ENCODE data around the gene CTTN. TPM values are rescaled to one million over a fixed set of nuclear protein-coding genes. Genes with fewer than 3 reads are reported as not detected.

The CTTN gene
- total RNA-seq, 1 donor, result 349 TPM

- peak; percentile 46 for DNase-seq (ENCODE audit: low read depth)
- peak; percentile 42 for TF ChIP-seq CTCF (IDR thresholded peaks at IDR 0.05; ENCODE audit: insufficient read depth, low read length)
These were observed 16.9 kb downstream of the CTTN start for GRCh38 chr11:70415191-70415590.

GRCh38 chr11:70415642-70416395 lies 17.5 kb downstream of the CTTN start:
- no peak overlapping the region for H3K4me3 ChIP-seq (ENCODE audit: low read depth, low read length)
- no peak for TF ChIP-seq CTCF (IDR thresholded peaks at IDR 0.05; ENCODE audit: insufficient read depth, low read length)
- peak; percentile 13 for DNase-seq (ENCODE audit: low read depth)

More at GRCh38 chr11:70415191-70415590, 16.9 kb downstream of the CTTN start:
- no peak overlapping the region for H3K4me3 ChIP-seq (ENCODE audit: low read depth, low read length)

GRCh38 chr11:70416881-70417280 lies 18.6 kb downstream of the CTTN start:
- H3K4me3 ChIP-seq (ENCODE audit: low read depth, low read length), result no peak overlapping the region
- no peak for DNase-seq (ENCODE audit: low read depth)
- no peak for TF ChIP-seq CTCF (IDR thresholded peaks at IDR 0.05; ENCODE audit: insufficient read depth, low read length)

GRCh38 chr11:70418130-70418529 lies 19.8 kb downstream of the CTTN start:
- TF ChIP-seq CTCF (IDR thresholded peaks at IDR 0.05; ENCODE audit: insufficient read depth, low read length), result no peak
- no peak for DNase-seq (ENCODE audit: low read depth)
- no peak overlapping the region for H3K4me3 ChIP-seq (ENCODE audit: low read depth, low read length)

GRCh38 chr11:70419307-70420007 lies 21.1 kb downstream of the CTTN start:
- no peak for DNase-seq (ENCODE audit: low read depth)
- no peak overlapping the region for H3K4me3 ChIP-seq (ENCODE audit: low read depth, low read length)
- TF ChIP-seq CTCF (IDR thresholded peaks at IDR 0.05; ENCODE audit: insufficient read depth, low read length), result no peak

- no peak for TF ChIP-seq CTCF (IDR thresholded peaks at IDR 0.05; ENCODE audit: insufficient read depth, low read length)
- peak; percentile 32 for DNase-seq (ENCODE audit: low read depth)
- no peak overlapping the region for H3K4me3 ChIP-seq (ENCODE audit: low read depth, low read length)
These were observed 21.7 kb downstream of the CTTN start for GRCh38 chr11:70420008-70420464.
